Peyer's patch (tissue), 4 donors: ENCODE results near the gene AGAP5.

Source experiments
- POLR2A ChIP-seq, 2 donors: fragments of 450-650 bp; IDR thresholded peaks; one replicate each; pipeline ENCODE4 v1.5.1; 2017; ENCODE audit warnings: antibody characterized with exemption in 2 of 2, mild to moderate bottlenecking in 2 of 2, moderate library complexity in 2 of 2
- TF ChIP-seq, protein P1 (sequence below), 6 experiments: fragments of 450-650 bp in 4 of 6; fragments of 200-600 bp in 2 of 6; sonication (generic) in 1 of 6; IDR thresholded peaks; one replicate each; pipeline ENCODE4 v1.5.1; 2017 to 2019; ENCODE audit warnings: antibody characterized with exemption in 6 of 6, mild to moderate bottlenecking in 3 of 6, moderate library complexity in 1 of 6

DNA sequence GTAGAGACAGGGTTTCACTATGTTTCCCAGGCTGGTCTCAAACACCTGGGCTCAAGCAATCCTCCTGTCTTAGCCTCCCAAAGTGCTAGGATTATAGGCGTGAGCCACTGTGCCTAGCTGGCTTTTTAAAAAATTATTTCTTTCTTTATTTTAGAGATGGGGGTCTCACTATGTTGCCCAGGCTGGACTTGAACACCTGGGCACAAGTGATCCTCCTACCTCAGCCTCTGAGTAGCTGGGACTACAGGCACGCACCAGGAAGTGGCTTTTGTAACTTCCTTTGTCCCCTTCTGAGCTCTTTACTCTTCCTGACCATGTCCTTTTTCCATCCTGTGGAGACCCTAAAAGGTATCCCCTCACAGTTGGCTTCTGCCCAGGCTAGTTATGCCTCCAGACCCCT, 54.5 kb downstream of the AGAP5 start:
- TF ChIP-seq, protein P1, sequence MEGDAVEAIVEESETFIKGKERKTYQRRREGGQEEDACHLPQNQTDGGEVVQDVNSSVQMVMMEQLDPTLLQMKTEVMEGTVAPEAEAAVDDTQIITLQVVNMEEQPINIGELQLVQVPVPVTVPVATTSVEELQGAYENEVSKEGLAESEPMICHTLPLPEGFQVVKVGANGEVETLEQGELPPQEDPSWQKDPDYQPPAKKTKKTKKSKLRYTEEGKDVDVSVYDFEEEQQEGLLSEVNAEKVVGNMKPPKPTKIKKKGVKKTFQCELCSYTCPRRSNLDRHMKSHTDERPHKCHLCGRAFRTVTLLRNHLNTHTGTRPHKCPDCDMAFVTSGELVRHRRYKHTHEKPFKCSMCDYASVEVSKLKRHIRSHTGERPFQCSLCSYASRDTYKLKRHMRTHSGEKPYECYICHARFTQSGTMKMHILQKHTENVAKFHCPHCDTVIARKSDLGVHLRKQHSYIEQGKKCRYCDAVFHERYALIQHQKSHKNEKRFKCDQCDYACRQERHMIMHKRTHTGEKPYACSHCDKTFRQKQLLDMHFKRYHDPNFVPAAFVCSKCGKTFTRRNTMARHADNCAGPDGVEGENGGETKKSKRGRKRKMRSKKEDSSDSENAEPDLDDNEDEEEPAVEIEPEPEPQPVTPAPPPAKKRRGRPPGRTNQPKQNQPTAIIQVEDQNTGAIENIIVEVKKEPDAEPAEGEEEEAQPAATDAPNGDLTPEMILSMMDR (IDR thresholded peaks at IDR 0.05): no peak
- TF ChIP-seq POLR2A (IDR thresholded peaks at IDR 0.05): no peak
